Mucosa of stomach (tissue), 1 donor: ENCODE data around the gene ETFDH.
"Not testable (repeated sequence)": the region's sequence is repeated elsewhere in the genome, so short reads cannot be mapped to it uniquely, and the experiment has no call there.

Experiments used
- H3K27me3 ChIP-seq: one replicate; pipeline ENCODE4 v1.7.0; 2013; ENCODE audit warnings: mild to moderate bottlenecking, low read length; ENCODE audit not compliant: control insufficient read depth, insufficient read depth
- H3K36me3 ChIP-seq: one replicate; pipeline ENCODE4 v1.7.0; 2013; ENCODE audit warnings: low read length; ENCODE audit not compliant: control insufficient read depth, insufficient read depth
- H3K4me1 ChIP-seq: one replicate; pipeline ENCODE4 v1.7.0; 2013; ENCODE audit warnings: mild to moderate bottlenecking, low read length; ENCODE audit not compliant: control insufficient read depth, insufficient read depth
- H3K4me3 ChIP-seq: one replicate; pipeline ENCODE4 v1.7.0; 2013; ENCODE audit warnings: low read length
- H3K9ac ChIP-seq: one replicate; pipeline ENCODE4 v1.7.0; 2013; ENCODE audit warnings: mild to moderate bottlenecking, low read length, moderate library complexity
- H3K9me3 ChIP-seq: one replicate; pipeline ENCODE4 v1.7.0; 2013; ENCODE audit warnings: mild to moderate bottlenecking, low read length, moderate library complexity; ENCODE audit not compliant: control insufficient read depth
- donor health status: Pancreatic carcinoma.

ETFDH gene

GRCh38 chr4:158671915-158672806, at the start of gene ETFDH:
ETFDH (plus strand) TSS chr4:158672296; CDS start chr4:158672457, 161 bp downstream.
- H3K27me3 ChIP-seq, result no peaks in the 10 kb centered on the region
- no peaks in the 10 kb centered on the region for H3K9me3 ChIP-seq
- peaks cover 4% of the 10 kb centered on the region for H3K4me1 ChIP-seq
- no peaks in the 10 kb centered on the region for H3K36me3 ChIP-seq
- H3K9ac ChIP-seq, result peak within 1 kb of the TSS; percentile 96
- peak within 1 kb of the TSS; percentile 77 for H3K4me3 ChIP-seq

- no peaks in the 10 kb centered on the region for H3K36me3 ChIP-seq
- H3K9ac ChIP-seq, result no peak overlapping the region
- no peaks in the 10 kb centered on the region for H3K9me3 ChIP-seq
- no peaks in the 10 kb centered on the region for H3K4me1 ChIP-seq
- H3K27me3 ChIP-seq, result no peaks in the 10 kb centered on the region
- no peak overlapping the region for H3K4me3 ChIP-seq
Measured at GRCh38 chr4:158624889-158625478, 47.1 kb upstream of the ETFDH start.

GRCh38 chr4:158625544-158625943, 46.6 kb upstream of the ETFDH start:
- no peak overlapping the region for H3K4me3 ChIP-seq
- H3K9ac ChIP-seq, result no peak overlapping the region
- H3K27me3 ChIP-seq, result no peaks in the 10 kb centered on the region
- no peaks in the 10 kb centered on the region for H3K36me3 ChIP-seq
- H3K4me1 ChIP-seq, result no peaks in the 10 kb centered on the region
- H3K9me3 ChIP-seq, result no peaks in the 10 kb centered on the region

- Histone ChIP-seq H3K36me3 (no peaks in the 10 kb centered on the region), H3K9ac (no peak overlapping the region), H3K27me3 (no peaks in the 10 kb centered on the region), H3K4me1 (no peaks in the 10 kb centered on the region), H3K4me3 (no peak overlapping the region), H3K9me3 (no peaks in the 10 kb centered on the region)
Measured at GRCh38 chr4:158630893-158631292, 41.2 kb upstream of the ETFDH start.

GRCh38 chr4:158636619-158637018, 35.5 kb upstream of the ETFDH start:
- Histone ChIP-seq H3K4me1 (no peaks in the 10 kb centered on the region), H3K36me3 (no peaks in the 10 kb centered on the region), H3K4me3 (no peak overlapping the region), H3K9me3 (no peaks in the 10 kb centered on the region), H3K9ac (no peak overlapping the region), H3K27me3 (no peaks in the 10 kb centered on the region)

- Histone ChIP-seq H3K36me3 (no peaks in the 10 kb centered on the region), H3K9me3 (no peaks in the 10 kb centered on the region), H3K4me1 (no peaks in the 10 kb centered on the region), H3K9ac (no peak overlapping the region), H3K4me3 (no peak overlapping the region), H3K27me3 (no peaks in the 10 kb centered on the region)
Measured at GRCh38 chr4:158644356-158644755, 27.7 kb upstream of the ETFDH start.

- no peak overlapping the region for H3K4me3 ChIP-seq
- H3K9ac ChIP-seq, result no peak overlapping the region
- no peaks in the 10 kb centered on the region for H3K4me1 ChIP-seq
- H3K36me3 ChIP-seq, result no peaks in the 10 kb centered on the region
- no peaks in the 10 kb centered on the region for H3K9me3 ChIP-seq
- no peaks in the 10 kb centered on the region for H3K27me3 ChIP-seq
Measured at GRCh38 chr4:158644760-158645159, 27.3 kb upstream of the ETFDH start.

- Histone ChIP-seq H3K36me3 (no peaks in the 10 kb centered on the region), H3K9me3 (no peaks in the 10 kb centered on the region), H3K4me1 (no peaks in the 10 kb centered on the region), H3K4me3 (no peak overlapping the region), H3K9ac (no peak overlapping the region), H3K27me3 (no peaks in the 10 kb centered on the region)
Measured at GRCh38 chr4:158649111-158649680, 22.9 kb upstream of the ETFDH start.

- Histone ChIP-seq H3K4me1 (no peaks in the 10 kb centered on the region), H3K9me3 (no peaks in the 10 kb centered on the region), H3K27me3 (no peaks in the 10 kb centered on the region), H3K9ac (no peak overlapping the region), H3K36me3 (no peaks in the 10 kb centered on the region), H3K4me3 (no peak overlapping the region)
Measured at GRCh38 chr4:158652920-158653319, 19.2 kb upstream of the ETFDH start.

GRCh38 chr4:158656439-158656838, 15.7 kb upstream of the ETFDH start:
- no peak overlapping the region for H3K4me3 ChIP-seq
- H3K9me3 ChIP-seq, result no peaks in the 10 kb centered on the region
- no peaks in the 10 kb centered on the region for H3K27me3 ChIP-seq

GRCh38 chr4:158657291-158657690, 14.8 kb upstream of the ETFDH start:
- H3K9ac ChIP-seq, result no peak overlapping the region
- no peaks in the 10 kb centered on the region for H3K36me3 ChIP-seq
- H3K4me1 ChIP-seq, result no peaks in the 10 kb centered on the region
- no peak overlapping the region for H3K4me3 ChIP-seq
- no peaks in the 10 kb centered on the region for H3K9me3 ChIP-seq
- no peaks in the 10 kb centered on the region for H3K27me3 ChIP-seq

More at GRCh38 chr4:158656439-158656838, 15.7 kb upstream of the ETFDH start:
- no peaks in the 10 kb centered on the region for H3K36me3 ChIP-seq
- no peaks in the 10 kb centered on the region for H3K4me1 ChIP-seq
- no peak overlapping the region for H3K9ac ChIP-seq

- H3K36me3 ChIP-seq, H3K9me3 ChIP-seq, H3K27me3 ChIP-seq, H3K4me3 ChIP-seq, H3K9ac ChIP-seq: not testable (repeated sequence)
- H3K4me1 ChIP-seq, result peaks cover 12% of the 10 kb centered on the region
Measured at GRCh38 chr4:158663255-158663654, 8.8 kb upstream of the ETFDH start.
